Esophagus squamous epithelium (tissue), 5 donors: ENCODE results near the gene PARP12. TPM values are rescaled to one million over a fixed set of nuclear protein-coding genes. Genes with fewer than 3 reads are reported as not detected.

Experiments used
- DNase-seq: peaks from one replicate; lab custom pipeline; 2025; lab: John Stamatoyannopoulos, UW
- H3K27ac ChIP-seq, 4 donors: fragments of 200-600 bp; sonication (generic); one replicate each; pipeline ENCODE4 v1.5.1; 2016 to 2019; ENCODE audit warnings: mild to moderate bottlenecking in 1 of 4
- H3K27me3 ChIP-seq, 4 donors: fragments of 200-600 bp; sonication (generic); 1 replicate in 3 of 4; 2 replicates in 1 of 4; pipeline versions ENCODE4 v1.5.1 to v1.6.0; 2017 to 2021; ENCODE audit warnings: antibody characterized with exemption in 1 of 4
- H3K36me3 ChIP-seq, 3 donors: fragments of 200-600 bp; sonication (generic); one replicate each; pipeline ENCODE4 v1.5.1; 2016 to 2019
- H3K4me1 ChIP-seq, 3 donors: fragments of 200-600 bp; sonication (generic); one replicate each; pipeline ENCODE4 v1.5.1; 2017 to 2019
- H3K4me3 ChIP-seq, 4 donors: fragments of 200-600 bp; sonication (generic); 1 replicate in 3 of 4; 2 replicates in 1 of 4; pipeline ENCODE4 v1.5.1; 2016 to 2019; ENCODE audit warnings: mild to moderate bottlenecking in 2 of 4, moderate library complexity in 1 of 4
- H3K9me3 ChIP-seq, 3 donors: fragments of 200-600 bp; sonication (generic); one replicate each; pipeline ENCODE4 v1.5.1; 2016 to 2019
- CTCF ChIP-seq, 6 experiments: fragments of 450-650 bp in 4 of 6; fragments of 200-600 bp in 2 of 6; sonication (generic) in 2 of 6; IDR thresholded peaks; one replicate each; pipeline ENCODE4 v1.5.1; 2016 to 2019; ENCODE audit warnings: antibody characterized with exemption in 6 of 6, mild to moderate bottlenecking in 4 of 6, moderate library complexity in 4 of 6
- POLR2A ChIP-seq, 4 donors: fragments of 450-650 bp; IDR thresholded peaks; one replicate each; pipeline ENCODE4 v1.6.1; 2017; ENCODE audit warnings: antibody characterized with exemption in 4 of 4, mild to moderate bottlenecking in 4 of 4, moderate library complexity in 3 of 4
- WGBS, 2 donors: methylation state at CpG; one replicate each; pipeline ENCODE4 v1.1.5; 2018; 5-methylcytosine and 5-hydroxymethylcytosine counted together
- intact Hi-C: fragments of 100-400 bp; cut with DNase I; formaldehyde crosslinking; loops from one replicate; pipeline ENCODE4 v1.15.0; 2022
- total RNA-seq, 4 donors: library from RNA; depleted of rRNA; stranded (reverse); fragments of >200 nt; gene quantifications; one replicate each; pipeline ENCODE4 v1.1.0, GENCODE V29; 2016
- donor health status: DM: yes; HTN: yes; CAD: no.

Gene PARP12
- total RNA-seq, 4 donors from 2014 or later: 17.0 to 28.6 (median 22.1) TPM

DNA sequence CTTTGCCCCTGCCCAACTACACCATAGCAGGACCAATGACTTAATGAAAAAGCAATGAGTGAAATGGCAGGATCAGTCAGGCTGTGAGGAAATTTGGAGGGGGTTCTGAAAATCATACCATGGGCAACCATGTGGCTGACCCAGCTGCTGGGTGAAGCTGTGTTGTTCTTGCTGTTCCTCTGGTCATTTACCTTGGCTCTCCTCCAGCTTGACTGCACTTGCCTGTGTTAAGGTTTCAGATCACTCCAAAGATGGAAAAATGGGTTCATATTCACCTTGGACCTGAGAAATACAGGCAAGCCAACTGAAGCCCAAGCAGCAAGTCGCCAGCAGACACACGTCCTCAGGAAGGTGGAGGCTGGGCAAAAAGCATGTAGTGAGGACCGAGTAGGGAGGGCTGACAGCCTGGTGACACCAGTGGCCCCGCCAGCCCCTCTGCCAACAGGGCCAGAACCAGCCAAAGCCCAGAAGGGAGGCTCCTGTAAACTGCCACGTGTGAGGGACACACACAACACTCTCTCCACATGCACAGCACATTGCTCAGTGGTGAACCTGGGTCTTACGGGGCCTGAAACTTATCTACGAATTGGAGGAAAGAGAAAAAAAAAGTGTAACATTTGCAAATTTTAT is 40.1 kb downstream of the PARP12 start:
- H3K27ac ChIP-seq: no peak overlapping the region
- H3K4me3 ChIP-seq: no peak overlapping the region
- H3K36me3 ChIP-seq: peaks cover 7 to 56% (median 14%) of the 10 kb centered on the region in 3 donors
- no peaks in the 10 kb centered on the region for H3K4me1 ChIP-seq
- 84 to 89% methylated on average over 7 of the region's 7 CpGs for WGBS, 2 donors
- TF ChIP-seq CTCF (IDR thresholded peaks at IDR 0.05): no peak
- TF ChIP-seq POLR2A (IDR thresholded peaks at IDR 0.05): no peak
- DNase-seq: no peak
- intact Hi-C loops: no loop called here
- H3K27me3 ChIP-seq: no peaks in the 10 kb centered on the region
- no peaks in the 10 kb centered on the region for H3K9me3 ChIP-seq

- H3K9me3 ChIP-seq: no peaks in the 10 kb centered on the region
- no peak for DNase-seq
- intact Hi-C loops: no loop called here
- no peak overlapping the region for H3K4me3 ChIP-seq
- no peaks in the 10 kb centered on the region for H3K27me3 ChIP-seq
- WGBS, 2 donors: 90 to 100% methylated on average over 2 to 3 of the region's 8 CpGs
- TF ChIP-seq POLR2A (IDR thresholded peaks at IDR 0.05) (no peak), CTCF (IDR thresholded peaks at IDR 0.05) (no peak)
- no peaks in the 10 kb centered on the region for H3K4me1 ChIP-seq
- H3K27ac ChIP-seq: no peak overlapping the region
- H3K36me3 ChIP-seq: peaks cover 7 to 45% (median 11%) of the 10 kb centered on the region in 3 donors
Measured at GRCh38 chr7:140021603-140022002, 41.1 kb downstream of the PARP12 start.

GRCh38 chr7:140019606-140020005 is 43.1 kb downstream of the PARP12 start:
- no peak for DNase-seq
- TF ChIP-seq CTCF (IDR thresholded peaks at IDR 0.05) (no peak), POLR2A (IDR thresholded peaks at IDR 0.05) (no peak)
- Histone ChIP-seq H3K27me3 (no peaks in the 10 kb centered on the region), H3K4me3 (no peak overlapping the region), H3K4me1 (no peaks in the 10 kb centered on the region), H3K9me3 (no peaks in the 10 kb centered on the region), H3K36me3 (peaks cover 0 to 25% (median 3%) of the 10 kb centered on the region in 3 donors), H3K27ac (no peak overlapping the region)
- 65 to 94% methylated on average over 2 to 3 of the region's 3 CpGs for WGBS, 2 donors
- intact Hi-C loops: loop anchor here (10.0 kb wide), 1 partner anchor 315 kb away; no protein-coding TSS in a partner anchor

DNA sequence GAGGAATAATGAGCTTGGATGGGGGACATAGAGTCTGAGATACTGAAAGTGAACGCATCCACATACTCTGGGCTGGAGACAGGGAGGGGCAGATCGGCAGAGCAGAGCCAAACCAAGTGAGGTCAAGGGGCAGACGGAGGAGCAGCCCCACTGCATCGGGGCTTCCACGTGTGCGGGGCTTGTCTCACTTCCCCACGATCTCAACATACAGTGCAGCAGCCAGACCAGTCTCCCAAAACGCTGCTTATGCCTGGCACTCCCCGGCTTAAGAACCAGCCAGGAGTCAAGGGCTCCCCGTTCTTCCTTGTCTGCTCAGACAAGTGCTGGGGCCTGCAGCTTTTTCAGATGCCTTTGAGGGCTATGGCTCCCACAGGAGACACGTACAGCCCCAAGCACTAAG is 43.6 kb downstream of the PARP12 start:
- no peak for DNase-seq
- intact Hi-C loops: loop anchor here (10.0 kb wide), 1 partner anchor 316 kb away; no protein-coding TSS in a partner anchor
- H3K27me3 ChIP-seq: no peaks in the 10 kb centered on the region
- no peak overlapping the region for H3K4me3 ChIP-seq
- H3K36me3 ChIP-seq: peaks cover 0 to 21% (median 0%) of the 10 kb centered on the region in 3 donors
- H3K27ac ChIP-seq: no peak overlapping the region
- TF ChIP-seq CTCF (IDR thresholded peaks at IDR 0.05) (no peak), POLR2A (IDR thresholded peaks at IDR 0.05) (no peak)
- no peaks in the 10 kb centered on the region for H3K9me3 ChIP-seq
- WGBS, 2 donors: 58 to 61% methylated on average over 7 to 11 of the region's 11 CpGs
- no peaks in the 10 kb centered on the region for H3K4me1 ChIP-seq

GRCh38 chr7:140018125-140019043 is 44.4 kb downstream of the PARP12 start:
- no peak overlapping the region for H3K27ac ChIP-seq
- no peak for DNase-seq
- 58 to 81% methylated on average over 3 to 8 of the region's 9 CpGs for WGBS, 2 donors
- H3K4me1 ChIP-seq: no peaks in the 10 kb centered on the region
- no peaks in the 10 kb centered on the region for H3K27me3 ChIP-seq
- intact Hi-C loops: loop anchor here (10.0 kb wide), 1 partner anchor 316 kb away; no protein-coding TSS in a partner anchor
- H3K9me3 ChIP-seq: no peaks in the 10 kb centered on the region
- TF ChIP-seq POLR2A (IDR thresholded peaks at IDR 0.05) (no peak), CTCF (IDR thresholded peaks at IDR 0.05) (no peak)
- H3K36me3 ChIP-seq: peaks cover 0 to 13% (median 0%) of the 10 kb centered on the region in 3 donors
- no peak overlapping the region for H3K4me3 ChIP-seq
